Stimulated activated CD8-positive, alpha-beta memory T cell treated with anti-CD3 and anti-CD28 coated beads, Interleukin-12 subunit alpha, Interleukin-12 subunit beta, amount 100 ng/mL, for 24 hours (primary cell): ENCODE data around the gene RNF40.
A peak's percentile ranks its signal among the peaks of the same experiment; 100 is the strongest.

Experiments
- DNase-seq: peaks from one replicate; pipeline ENCODE4 v3.0.0-alpha.2; 2020; ENCODE audit errors: extremely low read depth

Gene RNF40

GRCh38 chr16:30761928-30762902, at the start of gene RNF40, which contains the start of gene CFAP119:
Gene RNF40 (plus strand): TSS chr16:30762322. CDS start chr16:30762546, 224 bp downstream.
Gene CFAP119 (minus strand): TSS chr16:30762062. CDS start chr16:30761748, 314 bp downstream.
- DNase-seq, result peak; percentile 78

GRCh38 chr16:30715750-30716445, 46.2 kb upstream of the RNF40 start:
- peak; percentile 12 for DNase-seq

- no peak for DNase-seq
These were observed 42.0 kb upstream of the RNF40 start for GRCh38 chr16:30720086-30720485.

DNA sequence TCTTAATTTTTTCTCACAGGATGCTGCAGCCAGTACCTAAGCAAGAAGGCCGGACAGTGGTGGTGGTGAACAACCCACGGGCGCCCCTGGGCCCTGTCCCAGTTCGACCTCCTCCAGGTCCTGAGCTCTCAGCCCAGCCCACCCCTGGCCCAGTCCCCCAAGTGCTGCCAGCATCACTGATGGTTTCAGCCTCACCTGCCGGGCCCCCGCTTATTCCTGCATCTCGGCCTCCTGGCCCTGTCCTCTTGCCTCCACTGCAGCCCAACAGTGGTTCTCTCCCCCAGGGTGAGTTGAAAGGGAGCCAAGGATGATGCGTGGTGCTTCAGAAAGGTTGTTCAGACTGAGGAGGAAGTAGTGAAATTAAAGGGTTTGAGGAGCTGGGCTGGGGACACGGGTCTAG, 41.4 kb upstream of the RNF40 start:
- DNase-seq, result no peak

DNA sequence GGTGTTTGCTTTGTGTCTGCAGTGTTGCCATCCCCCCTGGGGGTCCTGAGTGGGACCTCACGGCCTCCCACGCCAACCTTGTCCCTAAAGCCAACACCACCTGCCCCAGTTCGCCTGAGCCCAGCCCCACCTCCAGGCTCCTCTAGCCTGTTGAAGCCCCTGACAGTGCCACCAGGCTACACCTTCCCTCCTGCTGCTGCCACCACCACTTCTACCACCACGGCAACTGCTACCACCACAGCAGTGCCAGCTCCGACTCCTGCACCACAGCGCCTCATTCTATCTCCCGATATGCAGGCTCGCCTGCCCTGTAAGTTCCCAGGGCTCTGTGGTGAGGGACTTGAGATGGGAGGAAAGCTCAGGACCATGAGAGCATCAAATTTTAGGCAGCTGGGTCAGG, 41.0 kb upstream of the RNF40 start:
- no peak for DNase-seq

DNA sequence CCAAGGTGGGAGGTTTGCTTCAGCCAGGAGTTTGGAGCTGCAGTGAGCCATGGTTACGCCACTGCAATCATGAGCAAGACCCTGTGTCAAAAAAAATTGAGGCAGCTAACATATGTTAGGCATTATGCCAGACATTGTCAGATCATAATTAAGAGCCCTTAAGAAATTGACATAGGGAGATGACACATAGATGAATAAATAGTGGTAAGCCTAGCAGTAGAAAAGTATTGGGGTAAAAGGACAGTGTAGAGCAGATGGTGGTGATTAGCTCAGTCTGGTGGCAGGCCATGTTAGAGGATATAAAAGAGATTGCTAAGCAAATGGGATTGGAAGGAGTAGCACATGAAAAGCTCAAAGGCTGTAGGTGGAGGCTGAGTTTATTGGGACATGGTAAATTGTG, 40.5 kb upstream of the RNF40 start:
- DNase-seq, result no peak

DNA sequence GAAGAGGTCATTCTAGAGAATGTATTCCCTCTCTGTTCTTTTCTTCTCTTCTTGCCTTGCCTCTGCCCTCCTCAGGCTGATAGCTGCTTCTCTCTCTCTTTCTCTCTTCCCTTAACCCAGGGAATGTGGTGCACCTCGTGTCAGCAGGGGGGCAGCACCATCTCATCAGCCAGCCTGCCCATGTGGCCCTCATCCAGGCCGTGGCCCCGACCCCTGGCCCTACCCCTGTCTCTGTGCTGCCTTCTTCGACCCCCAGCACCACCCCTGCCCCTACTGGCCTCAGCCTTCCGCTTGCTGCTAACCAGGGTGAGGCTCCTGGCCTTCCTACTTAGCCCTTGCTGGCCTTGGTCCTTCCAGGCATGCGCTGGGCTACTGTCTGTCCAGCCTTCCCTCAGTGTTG, 39.7 kb upstream of the RNF40 start:
- DNase-seq, result no peak

- no peak for DNase-seq
These were observed 39.2 kb upstream of the RNF40 start for GRCh38 chr16:30722916-30723315.

DNA sequence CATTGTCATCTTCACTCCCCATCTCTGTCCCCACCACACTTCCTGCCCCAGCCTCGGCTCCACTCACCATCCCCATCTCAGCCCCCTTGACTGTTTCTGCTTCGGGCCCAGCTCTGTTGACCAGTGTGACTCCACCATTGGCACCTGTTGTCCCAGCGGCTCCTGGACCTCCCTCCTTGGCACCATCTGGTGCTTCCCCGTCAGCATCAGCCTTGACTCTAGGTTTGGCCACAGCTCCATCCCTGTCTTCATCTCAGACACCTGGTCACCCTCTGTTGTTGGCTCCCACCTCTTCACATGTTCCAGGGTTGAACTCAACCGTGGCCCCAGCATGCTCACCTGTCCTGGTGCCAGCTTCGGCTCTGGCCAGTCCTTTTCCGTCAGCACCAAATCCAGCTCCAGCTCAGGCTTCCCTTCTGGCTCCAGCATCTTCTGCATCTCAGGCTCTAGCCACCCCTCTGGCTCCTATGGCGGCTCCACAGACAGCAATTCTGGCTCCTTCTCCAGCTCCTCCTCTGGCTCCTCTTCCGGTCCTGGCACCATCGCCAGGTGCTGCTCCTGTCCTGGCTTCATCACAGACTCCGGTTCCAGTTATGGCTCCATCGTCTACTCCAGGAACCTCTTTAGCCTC, 38.3 kb upstream of the RNF40 start:
- no peak for DNase-seq

GRCh38 chr16:30724641-30725417, 37.3 kb upstream of the RNF40 start:
- no peak for DNase-seq

DNA sequence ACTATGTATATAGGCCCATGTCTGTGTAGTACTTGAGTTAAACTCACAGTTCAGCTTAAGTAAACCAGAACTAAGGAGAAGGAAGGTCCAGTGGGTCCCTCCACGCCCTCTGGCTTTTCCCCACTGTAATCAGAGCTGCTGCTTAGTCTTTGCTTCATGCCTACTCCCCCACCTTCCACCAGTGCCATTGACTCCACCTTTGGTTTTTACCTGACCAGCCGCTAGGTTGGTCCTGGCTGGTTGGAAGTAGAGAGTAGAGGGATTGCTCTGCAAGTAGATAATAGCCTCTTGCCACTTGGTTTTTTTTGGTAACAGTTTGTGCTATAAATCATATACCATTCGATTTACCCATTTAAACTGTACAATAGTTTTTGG, 36.7 kb upstream of the RNF40 start:
- DNase-seq, result no peak

GRCh38 chr16:30728321-30728720, 33.8 kb upstream of the RNF40 start:
- DNase-seq, result no peak

DNA sequence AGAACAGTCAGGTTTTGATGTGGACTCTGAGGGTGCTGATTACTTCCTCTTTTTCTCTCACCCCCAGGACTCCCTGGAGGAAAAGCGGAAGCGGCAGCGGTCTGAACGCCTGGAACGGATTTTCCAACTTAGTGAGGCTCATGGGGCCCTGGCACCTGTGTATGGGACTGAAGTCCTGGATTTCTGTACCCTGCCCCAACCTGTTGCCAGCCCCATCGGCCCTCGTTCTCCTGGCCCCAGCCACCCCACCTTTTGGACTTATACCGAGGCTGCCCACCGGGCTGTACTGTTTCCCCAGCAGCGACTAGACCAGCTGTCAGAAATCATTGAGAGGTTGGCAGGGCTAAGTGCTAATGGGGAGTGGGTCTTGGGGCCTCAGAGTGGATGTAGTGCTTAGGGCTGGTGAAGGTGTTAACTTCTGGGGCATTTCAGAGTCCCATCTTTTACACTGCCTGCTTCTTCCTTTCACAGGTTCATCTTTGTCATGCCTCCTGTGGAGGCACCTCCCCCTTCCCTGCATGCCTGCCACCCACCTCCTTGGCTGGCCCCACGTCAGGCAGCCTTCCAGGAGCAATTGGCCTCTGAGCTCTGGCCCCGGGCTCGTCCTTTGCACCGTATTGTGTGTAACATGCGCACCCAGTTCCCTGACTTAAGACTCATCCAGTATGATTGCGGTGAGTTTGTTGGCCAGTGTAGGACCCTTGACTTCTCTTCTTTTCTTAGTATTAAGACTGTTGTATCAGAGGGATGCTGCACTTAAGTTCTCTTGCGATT, 33.0 kb upstream of the RNF40 start:
- no peak for DNase-seq

DNA sequence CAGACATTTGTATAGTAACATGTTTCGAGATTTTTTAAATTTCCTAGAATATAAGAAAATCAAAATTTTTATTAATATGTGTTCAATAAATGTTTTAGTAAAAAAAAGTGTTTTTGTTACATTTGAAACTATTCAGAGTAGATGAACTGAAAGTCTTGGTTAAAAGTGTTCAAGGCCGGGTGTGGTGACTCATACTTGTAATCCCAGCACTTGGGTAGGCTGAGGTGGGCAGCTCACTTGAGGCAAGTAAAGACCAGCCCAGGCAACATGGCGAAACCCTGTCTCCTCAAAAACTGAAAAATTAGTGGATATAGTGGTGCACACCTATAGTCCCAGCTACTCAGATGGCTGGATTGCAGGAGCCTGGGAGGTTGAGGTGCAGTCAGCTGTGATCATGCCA, 30.7 kb upstream of the RNF40 start:
- DNase-seq, result no peak

DNA sequence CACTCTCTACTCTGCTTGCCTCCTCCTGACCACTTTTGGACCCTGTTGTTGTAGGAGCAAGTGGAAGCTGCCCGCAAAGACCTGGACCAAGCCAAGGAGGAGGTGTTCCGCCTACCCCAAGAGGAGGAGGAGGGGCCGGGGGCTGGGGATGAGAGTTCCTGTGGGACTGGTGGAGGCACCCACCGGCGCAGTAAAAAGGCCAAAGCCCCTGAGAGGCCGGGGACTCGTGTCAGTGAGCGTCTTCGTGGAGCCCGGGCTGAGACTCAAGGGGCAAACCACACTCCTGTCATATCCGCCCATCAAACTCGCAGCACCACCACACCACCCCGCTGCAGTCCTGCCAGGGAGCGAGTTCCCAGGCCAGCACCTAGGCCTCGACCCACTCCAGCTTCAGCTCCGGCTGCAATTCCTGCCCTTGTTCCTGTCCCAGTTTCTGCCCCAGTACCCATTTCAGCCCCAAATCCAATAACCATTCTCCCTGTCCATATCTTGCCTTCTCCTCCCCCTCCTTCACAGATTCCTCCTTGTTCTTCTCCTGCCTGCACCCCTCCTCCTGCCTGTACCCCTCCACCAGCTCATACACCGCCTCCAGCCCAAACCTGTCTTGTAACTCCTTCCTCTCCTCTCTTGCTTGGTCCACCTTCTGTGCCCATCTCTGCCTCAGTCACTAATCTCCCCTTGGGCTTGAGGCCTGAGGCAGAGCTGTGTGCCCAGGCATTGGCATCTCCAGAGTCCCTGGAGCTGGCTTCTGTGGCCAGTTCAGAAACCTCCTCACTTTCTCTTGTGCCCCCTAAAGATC, 24.9 kb upstream of the RNF40 start:
- DNase-seq, result no peak

DNA sequence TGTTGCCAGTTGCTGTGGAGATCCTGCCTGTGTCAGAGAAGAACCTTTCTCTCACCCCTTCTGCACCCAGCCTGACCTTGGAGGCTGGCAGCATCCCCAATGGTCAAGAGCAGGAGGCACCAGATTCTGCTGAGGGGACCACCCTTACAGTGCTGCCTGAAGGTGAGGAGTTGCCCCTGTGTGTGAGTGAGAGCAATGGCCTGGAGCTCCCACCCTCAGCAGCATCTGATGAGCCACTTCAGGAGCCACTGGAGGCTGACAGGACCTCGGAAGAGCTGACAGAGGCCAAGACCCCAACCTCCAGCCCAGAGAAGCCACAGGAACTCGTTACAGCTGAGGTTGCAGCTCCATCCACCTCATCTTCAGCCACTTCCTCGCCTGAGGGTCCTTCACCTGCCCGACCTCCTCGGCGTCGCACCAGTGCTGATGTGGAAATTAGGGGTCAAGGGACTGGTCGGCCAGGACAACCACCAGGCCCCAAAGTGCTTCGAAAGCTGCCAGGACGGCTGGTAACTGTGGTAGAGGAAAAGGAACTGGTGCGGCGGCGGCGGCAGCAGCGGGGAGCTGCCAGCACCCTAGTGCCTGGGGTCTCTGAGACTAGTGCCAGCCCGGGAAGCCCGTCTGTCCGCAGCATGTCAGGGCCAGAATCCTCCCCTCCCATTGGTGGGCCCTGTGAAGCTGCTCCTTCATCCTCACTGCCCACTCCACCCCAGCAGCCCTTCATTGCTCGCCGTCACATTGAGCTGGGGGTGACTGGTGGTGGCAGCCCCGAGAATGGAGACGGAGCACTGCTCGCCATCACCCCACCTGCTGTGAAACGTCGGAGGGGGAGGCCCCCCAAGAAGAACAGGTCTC, 24.1 kb upstream of the RNF40 start:
- no peak for DNase-seq

DNA sequence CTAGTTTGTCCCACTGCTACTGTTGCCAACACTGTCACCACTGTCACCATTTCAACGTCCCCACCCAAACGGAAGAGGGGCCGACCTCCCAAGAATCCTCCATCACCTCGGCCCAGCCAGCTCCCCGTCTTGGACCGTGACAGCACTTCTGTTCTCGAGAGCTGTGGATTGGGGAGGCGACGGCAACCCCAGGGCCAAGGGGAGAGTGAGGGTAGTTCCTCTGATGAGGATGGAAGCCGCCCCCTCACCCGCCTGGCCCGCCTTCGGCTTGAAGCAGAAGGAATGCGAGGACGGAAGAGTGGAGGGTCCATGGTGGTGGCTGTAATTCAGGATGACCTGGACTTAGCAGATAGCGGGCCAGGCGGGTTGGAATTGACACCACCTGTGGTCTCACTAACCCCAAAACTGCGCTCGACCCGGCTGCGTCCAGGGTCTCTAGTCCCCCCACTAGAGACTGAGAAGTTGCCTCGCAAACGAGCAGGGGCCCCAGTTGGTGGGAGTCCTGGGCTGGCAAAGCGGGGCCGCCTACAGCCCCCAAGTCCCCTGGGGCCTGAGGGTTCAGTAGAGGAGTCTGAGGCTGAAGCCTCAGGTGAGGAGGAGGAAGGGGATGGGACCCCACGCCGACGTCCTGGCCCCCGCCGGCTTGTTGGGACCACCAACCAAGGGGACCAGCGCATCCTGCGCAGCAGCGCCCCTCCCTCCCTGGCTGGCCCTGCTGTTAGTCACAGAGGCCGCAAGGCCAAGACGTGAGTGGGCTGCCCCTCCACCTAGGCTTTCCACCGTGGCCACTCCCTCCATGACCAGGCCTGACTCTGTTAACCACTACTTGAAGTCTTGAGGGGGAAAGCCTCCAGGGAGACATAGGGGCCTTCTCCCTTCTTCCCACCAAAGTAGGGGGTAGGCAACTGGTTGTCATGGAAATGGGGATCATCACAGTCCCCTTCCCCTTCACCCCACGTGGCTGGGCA, 22.9 kb upstream of the RNF40 start:
- no peak for DNase-seq
